NT2/D1 (cell line): ENCODE results near the gene MCTP1.

ENCODE experiments used
- SUZ12 ChIP-seq: IDR thresholded peaks from 2 replicates; pipeline ENCODE4 v1.6.1; 2011; ENCODE audit not compliant: insufficient read length, insufficient read depth; ENCODE audit errors: extremely low read depth
- YY1 ChIP-seq: IDR thresholded peaks from 2 replicates; pipeline ENCODE4 v1.6.1; 2011; ENCODE audit not compliant: insufficient read length, insufficient read depth
- ZNF274 ChIP-seq: IDR thresholded peaks from 2 replicates; pipeline ENCODE4 v1.6.1; 2011; ENCODE audit warnings: mild to moderate bottlenecking, low read depth, low read length

- TF ChIP-seq ZNF274 (no peak), YY1 (no peak), SUZ12 (no peak)
Observed at GRCh38 chr5:94857111-94857510, 427.8 kb downstream of the MCTP1 start.
